ENCODE measurements around the gene CDH13.

CDH13 gene

DNA sequence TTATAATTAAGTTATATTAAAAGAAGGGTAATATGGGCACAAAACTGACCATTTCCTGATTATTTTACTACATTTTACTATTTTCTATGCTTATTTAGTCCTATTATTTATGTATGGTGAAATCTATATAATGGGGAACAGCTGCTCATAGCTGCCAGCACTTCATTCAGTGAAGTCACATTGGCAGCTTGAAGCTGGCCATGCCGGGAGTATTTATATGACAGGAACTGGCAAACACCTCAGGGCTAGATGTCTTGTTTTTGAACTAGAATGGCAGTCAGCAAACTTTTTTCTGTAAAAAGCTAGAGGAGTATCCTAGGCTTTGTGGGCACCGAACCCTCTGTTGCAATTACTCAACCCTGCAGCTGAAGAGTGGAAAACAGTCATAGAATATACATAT is 104.1 kb downstream of the CDH13 start:
- no peak overlapping the region for H3K4me3 ChIP-seq (replicated peaks; ENCODE audit: low read depth, low read length)
- no peak for DNase-seq (ENCODE audit: low read depth)
- TF ChIP-seq, protein P1, sequence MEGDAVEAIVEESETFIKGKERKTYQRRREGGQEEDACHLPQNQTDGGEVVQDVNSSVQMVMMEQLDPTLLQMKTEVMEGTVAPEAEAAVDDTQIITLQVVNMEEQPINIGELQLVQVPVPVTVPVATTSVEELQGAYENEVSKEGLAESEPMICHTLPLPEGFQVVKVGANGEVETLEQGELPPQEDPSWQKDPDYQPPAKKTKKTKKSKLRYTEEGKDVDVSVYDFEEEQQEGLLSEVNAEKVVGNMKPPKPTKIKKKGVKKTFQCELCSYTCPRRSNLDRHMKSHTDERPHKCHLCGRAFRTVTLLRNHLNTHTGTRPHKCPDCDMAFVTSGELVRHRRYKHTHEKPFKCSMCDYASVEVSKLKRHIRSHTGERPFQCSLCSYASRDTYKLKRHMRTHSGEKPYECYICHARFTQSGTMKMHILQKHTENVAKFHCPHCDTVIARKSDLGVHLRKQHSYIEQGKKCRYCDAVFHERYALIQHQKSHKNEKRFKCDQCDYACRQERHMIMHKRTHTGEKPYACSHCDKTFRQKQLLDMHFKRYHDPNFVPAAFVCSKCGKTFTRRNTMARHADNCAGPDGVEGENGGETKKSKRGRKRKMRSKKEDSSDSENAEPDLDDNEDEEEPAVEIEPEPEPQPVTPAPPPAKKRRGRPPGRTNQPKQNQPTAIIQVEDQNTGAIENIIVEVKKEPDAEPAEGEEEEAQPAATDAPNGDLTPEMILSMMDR (IDR thresholded peaks at IDR 0.05; ENCODE audit: low read length, missing control alignments), result no peak

DNA sequence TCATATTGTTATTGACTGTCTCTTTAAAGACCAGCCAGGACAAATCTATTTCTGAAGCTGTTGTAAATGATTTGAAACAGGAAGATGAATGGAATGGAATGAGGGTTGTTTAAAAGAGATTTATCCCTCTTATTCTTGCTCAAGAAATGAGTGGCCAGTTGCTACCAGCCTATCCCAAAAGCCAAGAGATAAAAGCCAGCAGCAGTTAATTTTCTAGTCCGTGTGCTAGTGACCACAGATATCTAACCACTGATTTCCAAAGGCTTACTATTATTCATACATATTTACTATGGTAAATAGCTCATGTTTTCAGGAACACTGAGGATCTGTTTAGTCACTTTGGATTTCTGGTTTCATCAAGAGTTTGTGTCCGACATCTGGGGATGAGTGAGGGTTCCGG is 105.7 kb downstream of the CDH13 start:
- H3K4me3 ChIP-seq (replicated peaks; ENCODE audit: low read depth, low read length), result no peak overlapping the region
- TF ChIP-seq, protein P1 (IDR thresholded peaks at IDR 0.05; ENCODE audit: low read length, missing control alignments), result no peak
- no peak for DNase-seq (ENCODE audit: low read depth)

DNA sequence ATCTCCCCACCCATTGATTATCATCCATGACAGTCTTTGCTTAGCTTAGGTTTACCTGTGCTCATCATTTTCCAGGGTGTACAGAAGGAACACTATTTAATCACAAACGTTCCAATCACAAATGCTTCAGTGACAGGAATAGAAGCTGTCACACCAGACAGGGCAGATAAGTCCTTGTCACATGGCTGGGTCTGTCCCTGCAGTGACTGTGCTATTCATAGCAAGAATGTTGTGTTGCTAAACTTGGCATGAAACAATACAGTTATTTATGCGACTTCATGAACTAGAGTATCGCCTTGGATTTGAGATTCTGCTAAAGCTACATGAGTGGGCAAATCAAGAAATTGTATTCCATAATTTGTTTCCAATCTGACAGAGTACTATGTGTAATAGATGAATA is 108.4 kb downstream of the CDH13 start:
- TF ChIP-seq, protein P1 (IDR thresholded peaks at IDR 0.05; ENCODE audit: low read length, missing control alignments), result no peak
- no peak overlapping the region for H3K4me3 ChIP-seq (replicated peaks; ENCODE audit: low read depth, low read length)
- DNase-seq (ENCODE audit: low read depth), result peak; percentile 23

DNA sequence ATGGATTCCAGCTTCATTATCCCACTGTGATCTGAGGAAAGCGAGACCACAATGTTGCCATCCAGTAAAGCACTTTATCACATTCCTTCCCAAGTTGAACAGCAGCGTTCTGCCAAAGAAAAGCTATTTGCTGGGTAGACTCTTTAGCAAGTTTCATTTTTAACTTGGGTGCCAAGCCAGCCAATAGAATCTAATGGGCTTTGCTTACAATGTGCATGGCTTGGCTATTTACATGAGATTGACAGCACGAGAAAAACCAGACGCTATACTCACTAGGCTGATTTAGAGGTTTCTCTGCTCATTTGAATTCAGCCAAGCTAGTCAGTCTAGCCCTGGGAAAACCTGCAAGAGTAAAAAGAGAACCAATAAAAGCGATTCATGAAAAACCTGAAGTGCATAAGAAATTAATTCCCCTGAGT is 108.9 kb downstream of the CDH13 start:
- no peak overlapping the region for H3K4me3 ChIP-seq (replicated peaks; ENCODE audit: low read depth, low read length)
- DNase-seq (ENCODE audit: low read depth), result peak; percentile 42
- TF ChIP-seq, protein P1 (IDR thresholded peaks at IDR 0.05; ENCODE audit: low read length, missing control alignments), result no peak

DNA sequence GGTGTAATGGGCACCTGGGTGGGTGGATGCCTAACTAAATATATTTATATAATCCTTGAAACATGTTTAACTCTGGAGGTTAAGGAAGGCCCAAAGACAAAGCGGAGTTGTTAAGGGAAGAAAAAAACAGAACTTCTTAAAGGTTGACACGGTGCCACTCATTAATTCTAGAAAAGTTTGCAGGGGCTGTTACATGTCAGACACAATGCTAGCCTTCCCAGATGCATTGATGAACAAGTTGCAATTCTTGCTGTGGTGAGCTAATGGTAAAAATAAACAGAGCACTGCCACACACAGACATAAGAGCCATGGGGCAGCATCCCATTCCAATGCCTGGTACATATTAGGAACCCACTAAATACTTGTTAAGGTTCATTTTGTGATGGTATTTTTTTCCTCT is 109.5 kb downstream of the CDH13 start:
- TF ChIP-seq, protein P1 (IDR thresholded peaks at IDR 0.05; ENCODE audit: low read length, missing control alignments), result no peak
- no peak overlapping the region for H3K4me3 ChIP-seq (replicated peaks; ENCODE audit: low read depth, low read length)
- no peak for DNase-seq (ENCODE audit: low read depth)

DNA sequence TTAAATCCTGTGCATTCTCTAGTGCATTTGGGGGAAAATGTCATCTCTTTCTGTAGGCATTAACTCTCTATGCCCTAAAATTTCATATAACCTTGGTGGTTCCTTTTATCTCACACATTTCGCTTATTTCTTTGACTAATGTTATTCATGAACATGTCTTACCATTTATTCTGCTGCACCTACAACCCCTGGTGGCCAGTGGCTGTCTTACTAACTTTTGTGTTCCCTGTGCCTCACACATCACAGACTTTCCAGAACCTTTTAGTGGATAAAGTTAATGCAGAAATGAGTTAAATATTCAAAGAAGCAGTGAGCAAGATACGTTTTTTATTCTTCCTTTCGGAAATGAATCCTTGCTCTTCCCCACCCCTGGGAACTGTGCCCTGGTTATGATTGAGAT is 111.9 kb downstream of the CDH13 start:
- TF ChIP-seq, protein P1 (IDR thresholded peaks at IDR 0.05; ENCODE audit: low read length, missing control alignments), result peak; percentile 48
- H3K4me3 ChIP-seq (replicated peaks; ENCODE audit: low read depth, low read length), result no peak overlapping the region
- peak; percentile 42 for DNase-seq (ENCODE audit: low read depth)

DNA sequence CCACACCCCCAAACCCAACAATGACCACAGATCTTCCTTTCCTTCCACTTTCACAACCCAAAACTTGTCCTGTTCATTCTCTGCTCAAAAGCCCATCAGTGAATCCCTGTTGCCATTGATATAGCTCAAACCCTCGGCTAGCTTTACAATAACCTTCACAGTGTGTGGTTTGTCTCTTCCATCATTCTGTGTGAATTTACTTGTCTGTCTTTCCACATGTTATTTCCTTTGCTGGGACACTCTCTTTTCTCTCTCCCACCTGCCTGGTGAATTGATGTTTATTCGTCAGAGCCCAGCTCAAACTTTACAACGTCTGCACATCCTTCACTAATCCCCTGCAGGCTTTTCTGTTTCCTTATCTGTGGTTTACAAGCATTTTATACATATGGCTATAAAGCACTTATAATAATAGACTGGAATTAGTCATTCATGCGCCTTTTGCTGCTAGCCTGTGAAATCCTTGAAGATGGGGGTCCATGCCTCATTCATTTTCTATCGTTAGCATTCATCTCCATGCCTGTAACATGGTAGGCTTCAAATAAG is 114.4 kb downstream of the CDH13 start:
- DNase-seq (ENCODE audit: low read depth), result no peak
- TF ChIP-seq, protein P1 (IDR thresholded peaks at IDR 0.05; ENCODE audit: low read length, missing control alignments), result no peak
- H3K4me3 ChIP-seq (replicated peaks; ENCODE audit: low read depth, low read length), result no peak overlapping the region

All from fibroblast of pulmonary artery (primary cell).